ENCODE data around the gene SLC38A10.

The SLC38A10 gene

DNA sequence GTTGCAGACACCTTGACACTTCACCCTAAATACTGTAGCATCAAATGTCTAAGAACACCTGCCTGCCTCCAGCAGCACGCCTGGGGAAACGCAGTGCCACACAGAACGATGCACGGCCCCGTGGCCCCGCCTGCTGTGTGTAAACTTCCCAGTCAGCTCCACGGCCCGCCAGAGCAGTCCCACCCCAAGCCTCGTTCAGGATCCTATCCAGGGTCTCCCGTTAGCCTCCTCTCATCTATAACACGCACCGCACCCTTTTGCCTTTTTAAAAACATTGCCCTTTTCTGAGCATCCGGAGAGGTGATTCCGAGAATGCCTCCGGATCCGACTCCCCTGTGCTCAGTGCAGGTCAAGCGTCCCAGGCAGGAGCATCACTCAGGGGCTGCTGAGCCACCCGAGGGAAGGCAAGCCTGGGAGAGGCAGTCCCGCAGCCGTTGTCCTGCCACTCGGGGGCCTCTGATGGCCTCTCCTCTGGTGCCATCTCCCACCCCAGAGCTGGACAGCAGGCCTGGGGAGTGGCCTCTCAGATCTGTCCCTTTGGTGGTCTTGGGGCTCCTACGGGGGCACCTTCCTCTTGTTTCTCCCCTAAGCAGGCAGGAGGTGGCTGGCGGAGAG lies 37.9 kb upstream of the SLC38A10 start:
- Histone ChIP-seq H3K36me3 (ENCODE audit: control insufficient read depth in 1 of 2, insufficient read depth in 2 of 2, low read depth in 1 of 2, low read length in 2 of 2) (no peaks in the 10 kb centered on the region), H3K27ac (ENCODE audit: low read length, poor library complexity, severe bottlenecking) (no peak overlapping the region), H2BK15ac (ENCODE audit: low read depth, poor library complexity, severe bottlenecking) (no peak overlapping the region), H3K4ac (ENCODE audit: low read depth in 1 of 2, low read length in 2 of 2) (no peak overlapping the region), H2AK5ac (ENCODE audit: low read length, severe bottlenecking) (no peak overlapping the region), H2BK5ac (ENCODE audit: low read depth, low read length, poor library complexity, severe bottlenecking) (no peak overlapping the region), H3K23ac (ENCODE audit: low read length in 2 of 2) (no peak overlapping the region), H3K27me3 (ENCODE audit: control insufficient read depth in 1 of 2, insufficient read depth in 1 of 2, low read length in 2 of 2) (peaks cover 41 to 46% of the 10 kb centered on the region in 2 experiments), H3K4me1 (ENCODE audit: control insufficient read depth, insufficient read depth, low read depth, low read length) (peaks cover 53% of the 10 kb centered on the region), H3K4me3 (ENCODE audit: insufficient read depth in 1 of 2, low read depth in 1 of 2, low read length in 2 of 2) (no peak overlapping the region), H3K4me2 (ENCODE audit: low read length, poor library complexity, severe bottlenecking) (no peak overlapping the region), H4K91ac (ENCODE audit: low read length) (no peak overlapping the region), H2AFZ (ENCODE audit: low read depth, low read length) (no peak overlapping the region), H3K18ac (ENCODE audit: low read depth in 1 of 2, low read length in 2 of 2) (no peak overlapping the region), H2BK120ac (ENCODE audit: low read depth, low read length) (no peak overlapping the region), H3K9ac (ENCODE audit: low read length) (no peak overlapping the region), H3K14ac (ENCODE audit: low read length in 2 of 2) (no peak overlapping the region), H3K79me1 (replicated peaks; ENCODE audit: low read length, poor library complexity, severe bottlenecking) (peaks cover 2% of the 10 kb centered on the region), H3K9me3 (ENCODE audit: control insufficient read depth, low read length) (no peaks in the 10 kb centered on the region), H4K8ac (ENCODE audit: low read length) (no peak overlapping the region), H2BK12ac (ENCODE audit: low read length in 2 of 2) (no peak overlapping the region)
- no peak for DNase-seq
- WGBS, result 75% methylated on average over 23 of the region's 23 CpGs

DNA sequence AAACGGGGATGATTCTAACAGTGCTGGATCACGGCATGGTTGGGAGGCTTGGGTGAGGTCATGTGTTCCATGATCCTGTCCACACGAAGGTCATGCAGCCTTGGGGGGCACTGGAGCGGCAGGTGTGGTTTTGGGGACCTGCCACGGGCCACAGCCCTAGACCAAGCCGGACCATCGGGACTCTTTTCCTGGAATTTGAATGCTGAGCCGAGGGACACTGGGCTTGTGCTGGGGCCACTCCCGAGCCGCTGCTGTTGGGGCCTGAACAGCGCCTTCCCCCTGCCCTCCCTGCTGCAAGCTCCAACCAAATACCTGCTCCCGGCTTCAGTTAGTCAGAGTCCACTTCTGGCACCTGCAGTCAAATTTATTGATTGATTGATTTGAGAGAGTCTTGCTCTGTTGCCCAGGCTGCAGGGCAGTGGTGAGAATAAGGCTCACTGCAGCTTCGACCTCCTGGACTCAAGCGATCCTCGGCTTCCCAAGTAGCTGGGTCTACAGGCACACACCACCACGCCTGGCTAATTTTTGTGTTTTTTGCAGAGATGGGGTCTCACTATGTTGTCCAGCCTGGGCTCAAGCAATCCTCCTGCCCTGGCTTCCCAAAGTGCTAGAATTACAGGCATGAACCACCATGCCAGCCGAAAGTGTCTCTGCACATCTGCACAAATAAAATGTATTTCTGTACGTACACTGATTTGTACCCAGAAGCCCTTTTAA lies 37.2 kb upstream of the SLC38A10 start:
- no peak overlapping the region for H4K8ac ChIP-seq (ENCODE audit: low read length)
- no peak overlapping the region for H3K4ac ChIP-seq (ENCODE audit: low read depth in 1 of 2, low read length in 2 of 2)
- H3K4me2 ChIP-seq (ENCODE audit: low read length, poor library complexity, severe bottlenecking), result no peak overlapping the region
- 89% methylated on average over 14 of the region's 18 CpGs for WGBS
- H3K27ac ChIP-seq (ENCODE audit: low read length, poor library complexity, severe bottlenecking), result no peak overlapping the region
- H3K23ac ChIP-seq (ENCODE audit: low read length in 2 of 2), result no peak overlapping the region
- H3K18ac ChIP-seq (ENCODE audit: low read depth in 1 of 2, low read length in 2 of 2), result no peak overlapping the region
- H2BK12ac ChIP-seq (ENCODE audit: low read length in 2 of 2), result no peak overlapping the region
- H2BK5ac ChIP-seq (ENCODE audit: low read depth, low read length, poor library complexity, severe bottlenecking), result no peak overlapping the region
- H3K9me3 ChIP-seq (ENCODE audit: control insufficient read depth, low read length), result no peaks in the 10 kb centered on the region
- H2BK15ac ChIP-seq (ENCODE audit: low read depth, poor library complexity, severe bottlenecking), result no peak overlapping the region
- H4K91ac ChIP-seq (ENCODE audit: low read length), result no peak overlapping the region
- H2AFZ ChIP-seq (ENCODE audit: low read depth, low read length), result no peak overlapping the region
- H3K14ac ChIP-seq (ENCODE audit: low read length in 2 of 2), result no peak overlapping the region
- H2AK5ac ChIP-seq (ENCODE audit: low read length, severe bottlenecking), result no peak overlapping the region
- H3K9ac ChIP-seq (ENCODE audit: low read length), result no peak overlapping the region
- H2BK120ac ChIP-seq (ENCODE audit: low read depth, low read length), result no peak overlapping the region
- H3K27me3 ChIP-seq (ENCODE audit: control insufficient read depth in 1 of 2, insufficient read depth in 1 of 2, low read length in 2 of 2), result peaks cover 41 to 46% of the 10 kb centered on the region in 2 experiments
- no peaks in the 10 kb centered on the region for H3K36me3 ChIP-seq (ENCODE audit: control insufficient read depth in 1 of 2, insufficient read depth in 2 of 2, low read depth in 1 of 2, low read length in 2 of 2)
- no peak overlapping the region for H3K4me3 ChIP-seq (ENCODE audit: insufficient read depth in 1 of 2, low read depth in 1 of 2, low read length in 2 of 2)
- no peak for DNase-seq
- H3K4me1 ChIP-seq (ENCODE audit: control insufficient read depth, insufficient read depth, low read depth, low read length), result peaks cover 50% of the 10 kb centered on the region
- H3K79me1 ChIP-seq (replicated peaks; ENCODE audit: low read length, poor library complexity, severe bottlenecking), result peaks cover 2% of the 10 kb centered on the region

DNA sequence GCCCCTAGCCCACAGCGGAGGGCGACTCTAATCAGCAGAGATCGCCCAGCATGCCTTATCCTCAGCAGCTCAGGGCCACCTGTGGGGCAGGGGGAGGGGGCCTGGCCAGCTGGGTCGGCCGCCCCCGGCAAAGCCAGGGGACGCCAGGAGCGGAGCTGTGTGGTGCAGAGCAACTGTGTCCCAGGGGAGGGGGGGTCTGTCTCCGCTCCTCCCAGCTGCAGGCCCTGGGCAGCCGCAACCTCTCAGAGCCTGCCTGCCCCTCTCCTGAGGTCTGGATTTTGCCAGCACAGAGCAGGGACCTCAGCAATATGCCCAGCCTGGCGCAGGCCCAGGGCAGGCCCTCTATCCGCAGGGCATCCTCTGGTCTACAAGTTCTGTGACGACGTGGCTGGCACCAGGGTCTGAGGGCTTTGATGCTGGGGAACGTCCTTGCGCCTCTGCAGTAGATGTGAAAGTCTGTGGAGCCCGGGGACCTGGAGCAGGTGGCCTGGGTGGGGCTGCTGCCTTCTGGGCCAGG lies 36.5 kb upstream of the SLC38A10 start:
- peak overlapping the region; percentile 78 for H2BK15ac ChIP-seq (ENCODE audit: low read depth, poor library complexity, severe bottlenecking)
- no peak for DNase-seq
- peaks cover 47% of the 10 kb centered on the region for H3K4me1 ChIP-seq (ENCODE audit: control insufficient read depth, insufficient read depth, low read depth, low read length)
- no peak overlapping the region for H3K4me2 ChIP-seq (ENCODE audit: low read length, poor library complexity, severe bottlenecking)
- H3K23ac ChIP-seq (ENCODE audit: low read length in 2 of 2), result no peak overlapping the region
- no peak overlapping the region for H3K14ac ChIP-seq (ENCODE audit: low read length in 2 of 2)
- no peak overlapping the region for H3K4me3 ChIP-seq (ENCODE audit: insufficient read depth in 1 of 2, low read depth in 1 of 2, low read length in 2 of 2)
- no peak overlapping the region for H3K9ac ChIP-seq (ENCODE audit: low read length)
- H2BK12ac ChIP-seq (ENCODE audit: low read length in 2 of 2), result no peak overlapping the region
- no peaks in the 10 kb centered on the region for H3K9me3 ChIP-seq (ENCODE audit: control insufficient read depth, low read length)
- 71% methylated on average over 16 of the region's 17 CpGs for WGBS
- H4K8ac ChIP-seq (ENCODE audit: low read length), result no peak overlapping the region
- no peak overlapping the region for H2BK5ac ChIP-seq (ENCODE audit: low read depth, low read length, poor library complexity, severe bottlenecking)
- H2BK120ac ChIP-seq (ENCODE audit: low read depth, low read length), result peak overlapping the region; percentile 21
- H3K27ac ChIP-seq (ENCODE audit: low read length, poor library complexity, severe bottlenecking), result no peak overlapping the region
- H2AFZ ChIP-seq (ENCODE audit: low read depth, low read length), result no peak overlapping the region
- peak overlapping the region in 1 of 2 experiments; percentile 35 for H3K4ac ChIP-seq (ENCODE audit: low read depth in 1 of 2, low read length in 2 of 2)
- peak overlapping the region; percentile 56 for H4K91ac ChIP-seq (ENCODE audit: low read length)
- no peak overlapping the region for H2AK5ac ChIP-seq (ENCODE audit: low read length, severe bottlenecking)
- no peak overlapping the region for H3K18ac ChIP-seq (ENCODE audit: low read depth in 1 of 2, low read length in 2 of 2)
- peaks cover 41 to 46% of the 10 kb centered on the region in 2 experiments for H3K27me3 ChIP-seq (ENCODE audit: control insufficient read depth in 1 of 2, insufficient read depth in 1 of 2, low read length in 2 of 2)
- no peaks in the 10 kb centered on the region for H3K36me3 ChIP-seq (ENCODE audit: control insufficient read depth in 1 of 2, insufficient read depth in 2 of 2, low read depth in 1 of 2, low read length in 2 of 2)
- H3K79me1 ChIP-seq (replicated peaks; ENCODE audit: low read length, poor library complexity, severe bottlenecking), result no peaks in the 10 kb centered on the region

DNA sequence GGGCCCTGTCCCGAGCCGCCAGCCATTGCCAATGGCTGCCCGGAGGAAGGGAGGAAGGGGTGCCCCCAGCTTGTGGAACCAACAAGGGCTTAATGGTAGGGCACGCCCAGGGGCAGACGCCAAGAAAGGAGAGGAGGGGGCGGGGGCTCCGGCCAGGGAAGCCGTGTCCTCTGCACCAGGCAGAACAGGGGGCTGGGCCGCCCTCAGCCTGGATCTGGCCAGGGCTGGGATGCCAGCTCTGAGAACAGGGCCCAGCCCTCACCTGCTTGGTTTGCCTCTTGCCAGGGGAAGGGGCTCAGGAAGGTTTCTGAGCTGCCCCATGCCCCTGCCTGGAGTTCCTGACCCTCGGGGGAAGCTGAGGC lies 35.8 kb upstream of the SLC38A10 start:
- Histone ChIP-seq H2AK5ac (ENCODE audit: low read length, severe bottlenecking) (peak overlapping the region; percentile 65), H3K9me3 (ENCODE audit: control insufficient read depth, low read length) (no peaks in the 10 kb centered on the region), H3K18ac (ENCODE audit: low read depth in 1 of 2, low read length in 2 of 2) (no peak overlapping the region), H2AFZ (ENCODE audit: low read depth, low read length) (no peak overlapping the region), H3K27ac (ENCODE audit: low read length, poor library complexity, severe bottlenecking) (no peak overlapping the region), H3K9ac (ENCODE audit: low read length) (no peak overlapping the region), H2BK120ac (ENCODE audit: low read depth, low read length) (no peak overlapping the region), H4K8ac (ENCODE audit: low read length) (no peak overlapping the region), H3K4me2 (ENCODE audit: low read length, poor library complexity, severe bottlenecking) (no peak overlapping the region), H3K79me1 (replicated peaks; ENCODE audit: low read length, poor library complexity, severe bottlenecking) (no peaks in the 10 kb centered on the region), H3K4me3 (ENCODE audit: insufficient read depth in 1 of 2, low read depth in 1 of 2, low read length in 2 of 2) (no peak overlapping the region), H3K14ac (ENCODE audit: low read length in 2 of 2) (no peak overlapping the region), H2BK12ac (ENCODE audit: low read length in 2 of 2) (peak overlapping the region; percentile 1 to 7), H2BK15ac (ENCODE audit: low read depth, poor library complexity, severe bottlenecking) (peak overlapping the region; percentile 27), H3K4ac (ENCODE audit: low read depth in 1 of 2, low read length in 2 of 2) (no peak overlapping the region), H3K23ac (ENCODE audit: low read length in 2 of 2) (no peak overlapping the region), H4K91ac (ENCODE audit: low read length) (peak overlapping the region; percentile 43), H3K4me1 (ENCODE audit: control insufficient read depth, insufficient read depth, low read depth, low read length) (peaks cover 47% of the 10 kb centered on the region), H3K27me3 (ENCODE audit: control insufficient read depth in 1 of 2, insufficient read depth in 1 of 2, low read length in 2 of 2) (peaks cover 41 to 46% of the 10 kb centered on the region in 2 experiments), H3K36me3 (ENCODE audit: control insufficient read depth in 1 of 2, insufficient read depth in 2 of 2, low read depth in 1 of 2, low read length in 2 of 2) (no peaks in the 10 kb centered on the region), H2BK5ac (ENCODE audit: low read depth, low read length, poor library complexity, severe bottlenecking) (no peak overlapping the region)
- no peak for DNase-seq
- 89% methylated on average over 9 of the region's 10 CpGs for WGBS
